Ovary (tissue), 9 donors: ENCODE measurements around the gene F9. TPM values are rescaled to one million over a fixed set of nuclear protein-coding genes. Genes with fewer than 3 reads are reported as not detected.

ENCODE experiments used
- DNase-seq, 5 donors: peaks; one replicate each; pipeline ENCODE4 v3.0.0-alpha.2; 2019 to 2020
- H3K27ac ChIP-seq, 2 donors: fragments of 200-600 bp; one replicate each; pipeline versions ENCODE4 v1.5.1 to v1.8.0; 2019 to 2022
- H3K27me3 ChIP-seq: fragments of 200-600 bp; one replicate; pipeline ENCODE4 v1.8.0; 2022
- H3K36me3 ChIP-seq: fragments of 200-600 bp; sonication (generic); one replicate; pipeline ENCODE4 v1.5.1; 2019
- H3K4me1 ChIP-seq: one replicate; pipeline ENCODE4 v1.8.1; 2013; ENCODE audit warnings: mild to moderate bottlenecking, moderate library complexity; ENCODE audit not compliant: insufficient read depth
- H3K4me3 ChIP-seq: fragments of 200-600 bp; sonication (generic); one replicate; pipeline ENCODE4 v1.5.1; 2017
- H3K9me3 ChIP-seq, 2 donors: fragments of 200-600 bp in 1 of 2; sonication (generic) in 1 of 2; one replicate each; pipeline versions ENCODE4 v1.5.1 to v1.8.1; 2013 to 2019; ENCODE audit warnings: mild to moderate bottlenecking in 1 of 2, moderate library complexity in 1 of 2
- EP300 ChIP-seq: sonication (generic); formaldehyde crosslinking; IDR thresholded peaks from one replicate; pipeline ENCODE4 v1.6.1; 2017; ENCODE audit warnings: antibody characterized with exemption
- POLR2A ChIP-seq: fragments of 450-650 bp; IDR thresholded peaks from one replicate; pipeline ENCODE4 v1.6.1; 2017; ENCODE audit warnings: antibody characterized with exemption, mild to moderate bottlenecking, moderate library complexity
- WGBS, 3 donors: extraction: QIAGEN DNeasy Blood & Tissue Kit in 1 of 3; methylation state at CpG; one replicate each; pipeline versions ENCODE4 v1.1.5 to v1.1.7; 2013 to 2017; 5-methylcytosine and 5-hydroxymethylcytosine counted together
- intact Hi-C, 4 donors: fragments of 100-400 bp; cut with DNase I; formaldehyde crosslinking; loops; one replicate each; pipeline versions ENCODE4 v1.11.0 to v1.15.1; 2022 to 2023
- polyA plus RNA-seq, 2 donors: library from polyadenylated mRNA; stranded (reverse); fragments of 200-250 nt in 1 of 2; fragments of 350-450 nt in 1 of 2; fragmentation: Illumina TruSeq in 1 of 2; extraction: RNeasy Lipid Tissue Mini Kit (QIAGEN cat#74804) in 1 of 2; gene quantifications; one replicate each; pipeline ENCODE4 v1.2.3, GENCODE V29; 2013 to 2014
- total RNA-seq, 7 donors: library from RNA; depleted of rRNA in 2 of 7; stranded (reverse); fragments of >200 nt in 2 of 7; fragmentation: NEBNext Ultra II Directional in 3 of 7; extraction: Animal tissue kit (Norgen Biotek cat#: 25700) in 3 of 7; gene quantifications; one replicate each; pipeline versions ENCODE4 v1.1.0 to v1.2.4, GENCODE V29; 2016 to 2023
- TF ChIP-seq, protein P1 (sequence below), 3 donors: fragments of 450-650 bp in 2 of 3; fragments of 200-600 bp in 1 of 3; IDR thresholded peaks; one replicate each; pipeline versions ENCODE4 v1.5.1 to v1.8.0; 2016 to 2022; ENCODE audit warnings: antibody characterized with exemption in 3 of 3, mild to moderate bottlenecking in 1 of 3
- donor health status: DM: no; HTN: no; CAD: no; lungs with moderate emphysema.
- donor health status: DM: no; HTN: no; CAD: no.
- donor health status: Bipolar disorder and iron deficiency.
- donor health status: DM: yes; HTN: yes; CAD: no.
- donor health status: DM: no; HTN: no; CAD: no.
- donor health status: DM: yes; HTN: yes; CAD: no.

The F9 gene
- total and polyA plus RNA-seq, 9 donors = 0.10 to 0.20 TPM; not detected in 7

GRCh38 chrX:139596068-139596467 is 65.5 kb downstream of the F9 start:
- no peaks in the 10 kb centered on the region for H3K4me1 ChIP-seq
- no peaks in the 10 kb centered on the region for H3K9me3 ChIP-seq
- H3K27ac ChIP-seq = no peak overlapping the region
- H3K27me3 ChIP-seq = no peaks in the 10 kb centered on the region
- intact Hi-C loops = no loop called here
- 41 to 47% (median 45%) methylated on average over 4 of the region's 4 CpGs for WGBS, 3 donors
- no peak for DNase-seq
- no peak overlapping the region for H3K4me3 ChIP-seq
- no peaks in the 10 kb centered on the region for H3K36me3 ChIP-seq
- no peak for TF ChIP-seq EP300
- no peak for TF ChIP-seq POLR2A
- TF ChIP-seq, protein P1, sequence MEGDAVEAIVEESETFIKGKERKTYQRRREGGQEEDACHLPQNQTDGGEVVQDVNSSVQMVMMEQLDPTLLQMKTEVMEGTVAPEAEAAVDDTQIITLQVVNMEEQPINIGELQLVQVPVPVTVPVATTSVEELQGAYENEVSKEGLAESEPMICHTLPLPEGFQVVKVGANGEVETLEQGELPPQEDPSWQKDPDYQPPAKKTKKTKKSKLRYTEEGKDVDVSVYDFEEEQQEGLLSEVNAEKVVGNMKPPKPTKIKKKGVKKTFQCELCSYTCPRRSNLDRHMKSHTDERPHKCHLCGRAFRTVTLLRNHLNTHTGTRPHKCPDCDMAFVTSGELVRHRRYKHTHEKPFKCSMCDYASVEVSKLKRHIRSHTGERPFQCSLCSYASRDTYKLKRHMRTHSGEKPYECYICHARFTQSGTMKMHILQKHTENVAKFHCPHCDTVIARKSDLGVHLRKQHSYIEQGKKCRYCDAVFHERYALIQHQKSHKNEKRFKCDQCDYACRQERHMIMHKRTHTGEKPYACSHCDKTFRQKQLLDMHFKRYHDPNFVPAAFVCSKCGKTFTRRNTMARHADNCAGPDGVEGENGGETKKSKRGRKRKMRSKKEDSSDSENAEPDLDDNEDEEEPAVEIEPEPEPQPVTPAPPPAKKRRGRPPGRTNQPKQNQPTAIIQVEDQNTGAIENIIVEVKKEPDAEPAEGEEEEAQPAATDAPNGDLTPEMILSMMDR (IDR thresholded peaks at IDR 0.05) = no peak

- intact Hi-C loops = no loop called here
- no peaks in the 10 kb centered on the region for H3K9me3 ChIP-seq
- WGBS, 3 donors = 41 to 68% (median 52%) methylated on average over 1 of the region's 1 CpG
- no peaks in the 10 kb centered on the region for H3K4me1 ChIP-seq
- H3K27me3 ChIP-seq = no peaks in the 10 kb centered on the region
- no peak overlapping the region for H3K27ac ChIP-seq
- H3K4me3 ChIP-seq = no peak overlapping the region
- no peak for DNase-seq
- no peak for TF ChIP-seq POLR2A
- TF ChIP-seq EP300 = no peak
- TF ChIP-seq, protein P1 (IDR thresholded peaks at IDR 0.05) = no peak
- no peaks in the 10 kb centered on the region for H3K36me3 ChIP-seq
Observed at GRCh38 chrX:139600105-139600504, 69.6 kb downstream of the F9 start.

Other genes starting within 250 kb of the F9 start
- 1 to 10 TPM; 1.7 to 8.1 (median 3.9) TPM for gene MCF2, start 177.4 kb downstream of the F9 start, total RNA-seq
- 1 to 10 TPM in 1 of 2 donors, under 1 TPM in 1; 0.91 to 2.3 TPM for gene MCF2, start 177.4 kb downstream of the F9 start, polyA plus RNA-seq